ENCODE measurements around the gene FSTL5. TPM values are rescaled to one million over a fixed set of nuclear protein-coding genes. Genes with fewer than 3 reads are reported as not detected.

FSTL5 gene
- total RNA-seq, 1 donor from 2014 or later: under 0.01 TPM

- peak; percentile 3 for DNase-seq (ENCODE audit: low read depth, low spot score)
Measured at GRCh38 chr4:161714022-161714751, 449.6 kb downstream of the FSTL5 start.

DNA sequence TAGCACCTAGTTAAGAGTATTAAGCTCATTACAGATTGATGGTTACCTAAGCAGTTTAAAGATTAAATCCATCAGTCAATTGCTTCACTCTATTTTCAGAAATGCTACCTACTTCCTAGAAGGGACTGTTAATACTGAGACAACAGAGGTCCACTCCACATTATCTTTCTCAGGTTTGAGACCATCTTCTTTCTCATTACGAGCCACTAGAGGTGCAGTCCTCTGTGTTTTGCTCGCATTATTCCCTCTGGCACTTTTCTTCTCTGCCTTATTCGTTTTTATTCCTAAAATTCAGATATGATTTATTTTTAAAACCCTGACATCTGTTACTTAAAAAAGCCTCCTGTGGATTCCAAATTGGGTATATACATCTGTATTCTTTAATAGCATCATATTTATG lies 459.1 kb downstream of the FSTL5 start:
- DNase-seq (ENCODE audit: low read depth, low spot score): no peak

- DNase-seq (ENCODE audit: low read depth, low spot score): no peak
Measured at GRCh38 chr4:161704040-161704439, 459.8 kb downstream of the FSTL5 start.

DNA sequence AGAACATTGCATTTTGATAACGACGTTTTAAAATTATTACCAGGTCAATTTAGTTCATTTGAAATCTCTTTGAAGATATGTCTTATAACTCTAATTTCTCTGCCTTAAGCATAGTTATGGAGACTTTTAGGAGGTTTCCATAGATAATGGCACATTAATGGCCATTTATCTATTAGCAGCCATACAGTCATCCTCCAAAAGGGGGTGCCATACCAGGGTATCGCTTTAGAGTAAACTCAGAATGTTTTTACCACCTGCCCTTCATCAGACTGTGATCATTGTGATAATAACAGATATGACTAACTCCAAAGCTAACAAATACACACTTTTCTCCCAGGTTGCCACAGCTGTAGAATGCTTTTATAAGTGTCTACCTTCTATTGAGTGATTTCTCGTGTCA lies 461.5 kb downstream of the FSTL5 start:
- no peak for DNase-seq (ENCODE audit: low read depth, low spot score)

- peak; percentile 32 for DNase-seq (ENCODE audit: low read depth, low spot score)
Measured at GRCh38 chr4:161696944-161697343, 466.9 kb downstream of the FSTL5 start.

DNA sequence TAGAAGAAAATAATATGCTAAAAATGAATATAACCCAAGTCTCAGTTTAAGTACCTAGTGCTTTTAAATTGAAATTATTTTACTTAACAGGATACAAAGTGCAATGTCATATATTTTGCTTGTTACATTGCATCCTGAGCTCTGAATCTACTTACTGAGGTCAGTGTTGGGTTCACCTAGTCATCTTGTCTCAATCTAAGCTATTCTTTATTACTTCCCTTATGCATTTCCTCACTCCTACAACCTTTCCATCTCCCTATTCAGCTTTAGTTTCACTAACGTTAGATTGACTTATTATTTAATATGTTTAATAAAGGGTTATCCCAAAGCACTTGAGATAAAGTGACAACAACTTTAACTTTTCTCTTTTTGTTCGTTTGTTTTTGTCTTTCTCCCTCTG lies 483.7 kb downstream of the FSTL5 start:
- DNase-seq (ENCODE audit: low read depth, low spot score): peak; percentile 3

GRCh38 chr4:161664740-161665139 lies 499.1 kb downstream of the FSTL5 start:
- DNase-seq (ENCODE audit: low read depth, low spot score): no peak

DNA sequence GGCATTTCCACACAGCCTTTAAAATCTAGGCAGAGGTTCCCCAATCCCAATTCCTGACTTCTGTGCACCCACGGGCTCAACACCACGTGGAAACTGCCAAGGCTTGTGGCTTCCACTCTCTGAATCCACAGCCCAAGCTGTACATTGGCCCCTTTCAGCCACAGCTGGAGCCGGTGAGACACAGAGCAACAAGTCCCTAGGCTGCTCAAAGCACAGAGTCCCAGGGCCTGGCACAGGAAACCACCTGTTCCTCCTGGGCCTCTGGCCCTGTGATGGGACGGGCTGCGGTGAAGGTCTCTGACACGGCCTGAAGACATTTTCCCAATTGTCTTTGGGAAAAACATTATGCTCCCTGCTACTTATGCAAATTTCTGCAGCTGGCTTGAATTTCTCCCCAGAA lies 500.0 kb downstream of the FSTL5 start:
- no peak for DNase-seq (ENCODE audit: low read depth, low spot score)

DNA sequence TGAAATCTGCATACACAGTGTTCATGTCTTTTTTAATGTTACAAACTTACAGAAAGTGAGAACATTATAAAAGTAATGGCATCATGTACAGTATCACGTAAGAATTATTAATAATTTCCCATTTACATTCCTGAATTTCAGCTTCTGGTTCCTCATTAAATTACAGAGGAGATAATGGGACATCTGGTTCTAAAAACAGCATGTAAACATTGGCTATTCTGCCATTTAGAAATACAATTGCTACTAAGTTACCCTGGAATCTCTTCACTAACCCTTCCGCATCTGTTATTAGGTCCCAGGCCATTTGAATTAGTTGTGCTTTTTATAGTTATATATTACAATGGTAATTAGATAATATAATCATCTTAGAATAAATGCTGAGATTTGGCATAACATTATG lies 505.1 kb downstream of the FSTL5 start:
- DNase-seq (ENCODE audit: low read depth, low spot score): no peak

- DNase-seq (ENCODE audit: low read depth, low spot score): no peak
Measured at GRCh38 chr4:161657616-161658015, 506.2 kb downstream of the FSTL5 start.

DNA sequence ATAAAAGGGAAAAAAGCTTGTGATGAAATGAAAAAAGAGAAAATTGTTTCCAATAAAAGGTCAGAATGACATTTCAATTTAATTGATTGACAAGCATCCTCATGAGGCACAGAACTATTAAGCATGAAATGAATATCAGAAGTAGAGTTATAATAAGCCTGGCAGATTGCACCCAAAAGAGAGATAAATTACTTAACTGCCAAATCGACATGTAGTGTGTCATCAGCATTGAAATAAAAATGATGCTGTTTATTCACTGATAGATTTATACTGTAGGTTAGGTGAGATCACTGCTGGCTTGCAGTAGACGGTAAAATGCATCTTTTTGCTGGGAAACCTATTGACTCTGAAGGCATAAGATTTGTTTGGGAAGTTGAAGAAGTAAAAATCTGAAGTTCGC lies 507.2 kb downstream of the FSTL5 start:
- no peak for DNase-seq (ENCODE audit: low read depth, low spot score)

DNA sequence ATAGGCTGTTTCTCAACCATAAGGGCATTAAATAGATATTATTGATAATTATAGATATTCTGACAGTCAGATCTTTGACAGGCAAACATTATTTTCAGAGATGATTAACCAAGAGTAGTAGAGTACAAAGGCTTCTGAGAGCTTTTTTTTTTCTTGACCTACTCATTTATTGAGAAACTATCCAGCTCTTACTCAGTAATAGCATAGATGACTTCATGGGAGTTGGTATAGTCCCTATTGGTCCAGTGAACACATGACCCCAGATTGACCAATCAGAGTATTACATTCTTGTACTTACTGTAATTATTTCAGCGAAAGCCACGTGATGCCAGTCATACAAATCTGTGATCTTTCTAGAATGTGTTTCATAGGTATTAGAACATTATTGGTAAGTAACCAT lies 508.7 kb downstream of the FSTL5 start:
- DNase-seq (ENCODE audit: low read depth, low spot score): no peak

GRCh38 chr4:161653697-161654096 lies 510.1 kb downstream of the FSTL5 start:
- DNase-seq (ENCODE audit: low read depth, low spot score): no peak

- no peak for DNase-seq (ENCODE audit: low read depth, low spot score)
Measured at GRCh38 chr4:161651586-161651985, 512.2 kb downstream of the FSTL5 start.

GRCh38 chr4:161650812-161651211 lies 513.0 kb downstream of the FSTL5 start:
- DNase-seq (ENCODE audit: low read depth, low spot score): no peak

- DNase-seq (ENCODE audit: low read depth, low spot score): no peak
Measured at GRCh38 chr4:161647757-161648156, 516.0 kb downstream of the FSTL5 start.

GRCh38 chr4:161642708-161643107 lies 521.1 kb downstream of the FSTL5 start:
- no peak for DNase-seq (ENCODE audit: low read depth, low spot score)

DNA sequence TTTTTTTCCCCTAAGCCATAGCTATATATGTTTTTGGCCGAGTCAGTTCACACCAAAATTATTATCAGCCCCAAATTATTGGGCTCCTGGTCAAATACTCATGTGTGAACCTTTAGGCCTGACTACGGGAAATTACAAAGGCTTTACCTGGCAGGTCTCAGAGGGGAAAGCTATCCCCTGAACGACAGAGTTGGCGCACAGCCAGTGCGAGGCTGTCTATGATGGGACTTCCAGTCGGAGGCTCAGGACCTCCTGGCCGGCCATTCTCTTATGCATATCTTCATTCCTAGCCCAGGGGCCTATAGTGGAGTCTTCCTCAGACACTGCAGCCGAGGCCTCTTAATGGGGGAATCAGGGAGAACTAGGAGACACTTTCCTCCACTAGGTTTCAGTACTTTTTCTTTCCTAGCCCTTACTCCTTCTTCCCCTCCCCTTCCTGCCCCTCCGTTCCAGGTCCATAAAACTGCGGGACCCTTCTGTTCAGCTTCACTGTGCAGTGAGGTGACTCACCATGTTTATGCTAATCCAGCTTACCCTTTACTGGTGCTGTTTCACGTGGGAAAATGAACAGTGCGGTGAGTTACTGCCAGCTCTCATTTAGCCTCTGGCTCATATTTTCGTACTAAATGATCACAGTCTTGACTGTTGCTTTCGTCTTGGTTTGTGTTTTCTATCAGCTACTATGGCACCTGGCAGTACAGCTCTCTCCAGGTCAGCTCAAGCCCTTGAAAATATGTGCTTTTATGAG lies 533.9 kb downstream of the FSTL5 start:
- no peak for DNase-seq (ENCODE audit: low read depth, low spot score)

DNA sequence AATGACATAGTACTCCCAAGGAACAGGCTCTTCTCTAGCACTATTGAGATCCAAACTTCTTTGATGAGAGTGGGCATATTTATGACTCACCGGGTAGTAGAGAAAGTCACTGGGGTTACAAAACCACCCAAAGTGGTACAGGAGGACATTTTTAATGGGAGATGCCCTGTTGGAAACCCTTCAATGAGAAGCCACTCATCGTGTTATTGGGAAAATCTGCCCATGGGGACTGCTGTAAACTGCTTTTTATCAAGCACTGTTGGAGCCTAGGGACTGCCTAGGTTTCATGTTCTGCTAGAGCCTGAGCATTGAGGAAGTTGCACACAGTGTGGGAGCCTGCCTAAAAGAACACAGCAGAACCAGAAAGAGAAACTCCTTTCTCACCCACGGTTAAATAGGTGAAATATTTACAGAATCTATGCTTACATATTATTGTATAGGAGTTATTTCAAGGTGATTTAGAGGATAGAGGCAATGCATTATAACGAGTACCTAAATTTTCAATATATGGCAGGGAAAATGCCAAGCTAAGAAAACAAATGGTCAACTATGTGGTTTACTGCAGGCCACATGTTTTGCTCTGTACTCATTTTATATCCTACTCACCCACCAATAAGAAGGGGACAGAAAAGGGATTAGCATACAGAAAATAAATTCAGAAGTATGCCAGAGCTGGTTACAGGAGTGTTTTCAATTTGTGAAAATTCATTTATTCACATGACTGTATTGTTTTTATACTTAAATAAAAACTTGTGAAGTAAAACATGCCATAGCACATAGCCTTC lies 559.1 kb downstream of the FSTL5 start:
- no peak for DNase-seq (ENCODE audit: low read depth, low spot score)

DNA sequence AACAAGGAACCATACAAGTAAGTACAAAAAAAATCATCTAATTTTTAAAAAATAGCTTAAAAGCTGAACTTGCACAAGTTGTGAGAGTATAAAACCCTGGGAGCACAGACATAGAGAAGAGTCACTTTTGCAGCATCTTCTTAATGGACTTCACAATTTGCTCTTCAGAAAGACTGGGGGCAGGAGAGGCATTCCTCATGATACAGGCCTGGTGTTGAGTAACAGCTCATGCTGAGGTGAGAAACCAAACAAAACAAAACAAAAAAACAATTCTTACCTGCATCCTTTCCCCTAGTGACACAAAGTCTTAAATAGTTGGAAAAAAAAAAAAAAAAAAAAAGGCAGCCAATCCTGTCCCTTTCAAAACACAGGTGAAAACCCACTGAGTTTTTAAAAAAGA lies 562.8 kb downstream of the FSTL5 start:
- no peak for DNase-seq (ENCODE audit: low read depth, low spot score)

GRCh38 chr4:161595230-161595771 lies 568.5 kb downstream of the FSTL5 start:
- DNase-seq (ENCODE audit: low read depth, low spot score): no peak

DNA sequence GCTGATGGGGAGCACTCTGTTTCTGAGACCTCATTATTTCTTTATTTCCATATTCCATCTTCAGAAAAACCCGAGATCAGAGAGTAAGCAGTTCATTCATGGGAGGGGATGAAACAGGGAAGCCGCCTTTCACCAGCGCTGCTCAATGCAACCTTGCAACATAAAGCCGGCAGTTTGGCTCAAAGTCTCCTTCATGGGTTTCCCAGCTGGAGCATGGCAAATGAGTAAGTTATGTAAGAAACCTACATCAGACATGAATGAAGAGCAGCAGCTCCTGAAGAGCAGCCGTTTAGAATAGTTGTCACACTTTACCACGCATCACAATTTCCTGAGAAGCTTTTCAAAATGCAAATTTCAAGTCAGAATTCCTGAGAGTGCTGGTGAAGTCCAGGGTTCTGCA lies 578.8 kb downstream of the FSTL5 start:
- no peak for DNase-seq (ENCODE audit: low read depth, low spot score)
